Loucy (cell line): Measurements from ENCODE around the gene IQSEC1.

Source experiments
- H2AFZ ChIP-seq: fragments of 200-600 bp; sonication (generic); 2 replicates; pipeline ENCODE4 v1.6.0; 2016; ENCODE audit warnings: antibody characterized with exemption, mild to moderate bottlenecking, low read length, moderate library complexity
- H3F3A ChIP-seq: fragments of 200-600 bp; 2 replicates; pipeline ENCODE4 v1.6.0; 2016; ENCODE audit warnings: antibody characterized with exemption, low read depth, mild to moderate bottlenecking
- H3K27me3 ChIP-seq: fragments of 200-600 bp; sonication (generic); 2 replicates; pipeline ENCODE4 v1.6.1; 2014; ENCODE audit warnings: low read length, mild to moderate bottlenecking; ENCODE audit not compliant: insufficient read depth, poor library complexity, severe bottlenecking
- H3K36me3 ChIP-seq: fragments of 200-600 bp; sonication (generic); 2 replicates; pipeline ENCODE4 v1.6.1; 2016; ENCODE audit warnings: low read length; ENCODE audit not compliant: insufficient read depth
- H3K4me1 ChIP-seq: fragments of 200-600 bp; sonication (generic); 2 replicates; pipeline ENCODE4 v1.5.1; 2014; ENCODE audit warnings: low read length, mild to moderate bottlenecking; ENCODE audit not compliant: insufficient read depth, poor library complexity, severe bottlenecking
- H3K4me2 ChIP-seq: fragments of 200-600 bp; sonication (generic); 2 replicates; pipeline ENCODE4 v1.6.0; 2014; ENCODE audit warnings: antibody characterized with exemption, low read length, low read depth, mild to moderate bottlenecking; ENCODE audit not compliant: poor library complexity, severe bottlenecking
- H3K4me3 ChIP-seq: fragments of 200-600 bp; sonication (generic); 2 replicates; pipeline ENCODE4 v1.5.1; 2014; ENCODE audit warnings: low read length, mild to moderate bottlenecking, mixed read lengths; ENCODE audit not compliant: poor library complexity, severe bottlenecking
- H3K79me2 ChIP-seq: fragments of 200-600 bp; sonication (generic); 2 replicates; pipeline ENCODE4 v1.6.1; 2014; ENCODE audit warnings: low read length; ENCODE audit not compliant: insufficient read depth
- H3K9ac ChIP-seq: fragments of 200-600 bp; sonication (generic); 2 replicates; pipeline ENCODE4 v1.6.0; 2014; ENCODE audit warnings: mild to moderate bottlenecking, low read depth, low read length, moderate library complexity; ENCODE audit not compliant: poor library complexity, severe bottlenecking
- H3K9me2 ChIP-seq: fragments of 200-600 bp; sonication (generic); replicated peaks from 2 replicates; pipeline ENCODE4 v1.6.1; 2016; ENCODE audit warnings: low read depth, low read length, mixed read lengths
- H3K9me3 ChIP-seq: fragments of 200-600 bp; sonication (generic); 2 replicates; pipeline ENCODE4 v1.6.1; 2014; ENCODE audit warnings: mild to moderate bottlenecking, antibody characterized with exemption, low read length, low read depth; ENCODE audit not compliant: insufficient read depth
- H4K20me1 ChIP-seq: fragments of 200-600 bp; sonication (generic); 2 replicates; pipeline ENCODE4 v1.6.0; 2014; ENCODE audit warnings: antibody characterized with exemption, low read length, mild to moderate bottlenecking; ENCODE audit not compliant: insufficient read depth, poor library complexity, severe bottlenecking
- CTCF ChIP-seq: fragments of 200-600 bp; sonication (generic); conservative IDR thresholded peaks from 2 replicates; pipeline ENCODE4 v1.5.1; 2014; ENCODE audit warnings: mild to moderate bottlenecking, antibody characterized with exemption, low read length
- EZH2phosphoT487 ChIP-seq: fragments of 200-600 bp; IDR thresholded peaks from 2 replicates; pipeline ENCODE4 v1.6.1; 2018; ENCODE audit warnings: antibody characterized with exemption, mild to moderate bottlenecking, moderate library complexity, borderline replicate concordance

Gene IQSEC1

GRCh38 chr3:12974819-12975218 is 98.4 kb downstream of the IQSEC1 start:
- Histone ChIP-seq H3K79me2 (peaks cover 82% of the 10 kb centered on the region), H3F3A (no peaks in the 10 kb centered on the region), H3K4me1 (peaks cover 40% of the 10 kb centered on the region), H3K27me3 (no peaks in the 10 kb centered on the region), H2AFZ (no peak overlapping the region), H3K4me3 (no peak overlapping the region), H3K9me3 (no peaks in the 10 kb centered on the region), H3K9me2 (no peaks in the 10 kb centered on the region), H3K9ac (peak overlapping the region; percentile 24), H3K4me2 (no peak overlapping the region), H3K36me3 (no peaks in the 10 kb centered on the region; the same call in 1 of the 2 replicates), H4K20me1 (peaks cover 3% of the 10 kb centered on the region)
- TF ChIP-seq EZH2phosphoT487 (no peak), CTCF (no peak)

GRCh38 chr3:12974334-12974733 is 98.9 kb downstream of the IQSEC1 start:
- Histone ChIP-seq H3K4me3 (no peak overlapping the region), H3K9me2 (no peaks in the 10 kb centered on the region), H3K9ac (peak overlapping the region; percentile 24), H4K20me1 (peaks cover 5% of the 10 kb centered on the region), H3F3A (no peaks in the 10 kb centered on the region), H3K36me3 (no peaks in the 10 kb centered on the region; the same call in 1 of the 2 replicates), H3K27me3 (no peaks in the 10 kb centered on the region), H3K9me3 (no peaks in the 10 kb centered on the region), H2AFZ (no peak overlapping the region), H3K79me2 (peaks cover 82% of the 10 kb centered on the region), H3K4me1 (peaks cover 40% of the 10 kb centered on the region), H3K4me2 (peak overlapping the region; percentile 35)
- TF ChIP-seq CTCF (no peak), EZH2phosphoT487 (no peak)

- Histone ChIP-seq H3K27me3 (no peaks in the 10 kb centered on the region), H3K9me3 (no peaks in the 10 kb centered on the region), H3K9me2 (no peaks in the 10 kb centered on the region), H3F3A (no peaks in the 10 kb centered on the region), H2AFZ (no peak overlapping the region), H4K20me1 (peaks cover 5% of the 10 kb centered on the region), H3K4me1 (peaks cover 38% of the 10 kb centered on the region), H3K79me2 (peaks cover 81% of the 10 kb centered on the region), H3K36me3 (no peaks in the 10 kb centered on the region; the same call in 1 of the 2 replicates), H3K4me2 (peak overlapping the region; percentile 35), H3K9ac (peak overlapping the region; percentile 24), H3K4me3 (no peak overlapping the region)
- TF ChIP-seq EZH2phosphoT487, result no peak
- no peak for TF ChIP-seq CTCF
Observed at GRCh38 chr3:12973827-12974226, 99.4 kb downstream of the IQSEC1 start.
